CD4-positive, CD25-positive, alpha-beta regulatory T cell (primary cell): ENCODE measurements around the gene ZNF638. TPM values are rescaled to one million over a fixed set of nuclear protein-coding genes. Genes with fewer than 3 reads are reported as not detected.

Experiments
- ATAC-seq, 2 donors: fragments of 150-1000 bp; cut with Tn5 transposase; one replicate each; pipeline ENCODE4 v1.10.0; 2021; ENCODE audit warnings: low read depth in 2 of 2, moderate number of reproducible peaks in 2 of 2, moderate library complexity in 1 of 2
- DNase-seq, 3 donors: peaks; one replicate each; pipeline versions ENCODE4 v3.0.0 to v3.0.0-alpha.2; 2012 to 2022; ENCODE audit warnings: mixed read lengths in 1 of 3
- H3K27ac ChIP-seq: one replicate; pipeline ENCODE4 v1.7.0; 2013; ENCODE audit warnings: mild to moderate bottlenecking, low read length; ENCODE audit not compliant: insufficient read depth, poor library complexity, severe bottlenecking
- H3K27me3 ChIP-seq: one replicate; pipeline ENCODE4 v1.7.0; 2013; ENCODE audit warnings: low read length; ENCODE audit not compliant: control insufficient read depth, insufficient read depth
- H3K36me3 ChIP-seq: one replicate; pipeline ENCODE4 v1.7.0; 2013; ENCODE audit warnings: mild to moderate bottlenecking, low read length, moderate library complexity; ENCODE audit not compliant: control insufficient read depth, insufficient read depth
- H3K4me1 ChIP-seq: 2 replicates; pipeline ENCODE4 v1.7.0; 2013; ENCODE audit warnings: mild to moderate bottlenecking, low read length; ENCODE audit not compliant: insufficient read depth, control insufficient read depth, poor library complexity, severe bottlenecking
- H3K4me3 ChIP-seq: one replicate; pipeline ENCODE4 v1.7.0; 2013; ENCODE audit warnings: low read depth, mild to moderate bottlenecking, low read length, moderate library complexity
- H3K9me3 ChIP-seq, 2 experiments: 1 replicate in 1 of 2; 2 replicates in 1 of 2; pipeline ENCODE4 v1.7.0; 2013; ENCODE audit warnings: low read length in 2 of 2, mild to moderate bottlenecking in 1 of 2, moderate library complexity in 1 of 2; ENCODE audit not compliant: control insufficient read depth in 2 of 2
- H3K27ac Mint-ChIP-seq, 3 donors: one replicate each; pipeline ENCODE4 v1.8.0; 2020 to 2022; ENCODE audit warnings: mild to moderate bottlenecking in 3 of 3, mixed read lengths in 3 of 3, moderate library complexity in 2 of 3
- H3K27me3 Mint-ChIP-seq: one replicate; pipeline ENCODE4 v1.8.0; 2022; ENCODE audit warnings: mild to moderate bottlenecking, mixed read lengths
- H3K36me3 Mint-ChIP-seq: one replicate; pipeline ENCODE4 v1.8.0; 2020; ENCODE audit warnings: mixed read lengths
- H3K4me1 Mint-ChIP-seq, 4 donors: one replicate each; pipeline ENCODE4 v1.8.0; 2020 to 2022; ENCODE audit warnings: mixed read lengths in 4 of 4, mild to moderate bottlenecking in 1 of 4
- H3K4me3 Mint-ChIP-seq, 4 donors: one replicate each; pipeline ENCODE4 v1.8.0; 2020 to 2022; ENCODE audit warnings: mild to moderate bottlenecking in 4 of 4, mixed read lengths in 4 of 4, moderate library complexity in 3 of 4
- H3K9me3 Mint-ChIP-seq, 7 donors: one replicate each; pipeline ENCODE4 v1.8.0; 2020 to 2022; ENCODE audit warnings: mixed read lengths in 7 of 7, mild to moderate bottlenecking in 3 of 7, moderate library complexity in 2 of 7
- polyA plus RNA-seq, 4 donors: library from polyadenylated mRNA; unstranded; fragments of 300-500 nt; fragmentation: Illumina TruSeq; gene quantifications; one replicate each; pipeline ENCODE4 v1.2.3, GENCODE V29; 2021
- total RNA-seq: library from RNA; stranded (reverse); gene quantifications from one replicate; pipeline ENCODE4 v1.2.3, GENCODE V29; 2022

The ZNF638 gene
- total and polyA plus RNA-seq, 5 donors from 2014 or later, result 32.6 to 119 (median 36.4) TPM

DNA sequence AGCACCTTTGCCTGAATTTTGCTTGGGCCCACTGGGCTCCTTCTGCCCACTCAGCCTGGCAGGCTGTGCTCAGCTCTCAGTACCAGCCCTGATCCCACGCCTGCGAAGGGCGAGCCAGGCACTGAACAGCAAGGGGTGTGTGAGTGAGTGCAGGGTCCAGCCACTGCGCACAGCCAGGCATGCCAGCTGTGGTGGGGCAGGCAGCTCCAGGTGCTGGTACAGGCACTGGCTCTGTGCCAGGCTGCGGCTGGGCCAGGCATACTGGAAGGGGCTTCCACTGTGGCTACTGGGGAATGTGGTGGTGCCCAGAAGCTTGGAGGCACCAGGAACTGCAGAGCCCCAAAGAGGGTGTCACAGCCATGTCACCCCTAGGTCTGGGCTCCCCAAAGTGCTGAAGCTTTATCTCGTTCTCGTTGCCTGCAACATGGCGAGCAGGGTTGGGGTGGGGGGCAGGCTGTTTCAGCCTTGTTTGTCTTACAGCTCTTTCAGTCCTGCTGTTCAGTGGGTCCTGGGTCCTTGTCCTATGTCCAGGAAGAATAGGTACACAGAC lies 130.5 kb downstream of the ZNF638 start:
- Histone ChIP-seq H3K4me3 (no peak overlapping the region), H3K9me3 (peaks cover 0 to 4% of the 10 kb centered on the region in 2 experiments), H3K27me3 (peaks cover 19% of the 10 kb centered on the region), H3K36me3 (no peaks in the 10 kb centered on the region), H3K27ac (no peak overlapping the region), H3K4me1 (peaks cover 10% of the 10 kb centered on the region)
- Mint-ChIP-seq H3K36me3 (no peaks in the 10 kb centered on the region), H3K27me3 (peaks cover 16% of the 10 kb centered on the region), H3K4me3 (no peak overlapping the region), H3K9me3 (peaks cover 0 to 3% (median 0%) of the 10 kb centered on the region in 7 donors), H3K4me1 (peaks cover 0 to 2% (median under 1%) of the 10 kb centered on the region in 4 donors), H3K27ac (no peak overlapping the region)
- DNase-seq (no peak), ATAC-seq (no peak)

DNA sequence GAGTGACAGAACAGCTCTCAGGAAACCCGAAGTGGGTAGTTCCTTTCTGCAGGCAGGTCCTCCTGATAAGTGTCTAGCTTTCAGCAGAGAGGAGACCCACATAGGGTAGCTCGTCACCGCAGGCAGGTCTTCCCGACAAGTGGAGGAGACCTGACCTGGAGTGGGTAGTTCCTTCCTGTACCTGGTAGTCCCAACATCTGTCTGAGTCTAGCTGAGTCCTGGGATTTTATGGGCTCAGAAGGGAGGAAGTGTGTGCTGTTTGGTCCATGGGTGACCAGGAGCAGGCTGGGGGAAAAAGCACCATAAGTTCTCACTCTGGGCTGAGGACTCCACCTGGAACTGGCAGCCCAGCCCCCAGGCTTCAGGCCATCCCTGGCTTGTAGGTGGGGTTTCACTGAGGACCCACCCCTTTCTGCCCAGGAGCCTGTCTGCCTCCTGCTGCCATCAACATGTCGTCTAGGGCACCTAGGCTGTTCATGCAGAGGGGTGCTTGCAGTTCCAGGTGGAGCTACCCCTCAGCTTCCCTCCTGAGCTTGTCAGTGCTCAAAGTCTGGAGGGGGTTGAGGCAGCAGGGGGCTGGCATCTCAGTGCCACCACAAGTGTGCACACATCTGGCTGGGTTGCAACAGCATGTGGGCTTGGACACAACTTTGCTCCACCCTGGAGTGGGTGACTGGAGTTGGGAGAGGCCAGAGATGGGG lies 131.2 kb downstream of the ZNF638 start:
- DNase-seq (no peak), ATAC-seq (no peak)
- Mint-ChIP-seq H3K27ac (no peak overlapping the region), H3K4me1 (peaks cover 0 to 6% (median 1%) of the 10 kb centered on the region in 4 donors), H3K9me3 (peaks cover 0 to 3% (median 0%) of the 10 kb centered on the region in 7 donors), H3K27me3 (peaks cover 19% of the 10 kb centered on the region), H3K36me3 (no peaks in the 10 kb centered on the region), H3K4me3 (no peak overlapping the region)
- Histone ChIP-seq H3K9me3 (peaks cover 0 to 4% of the 10 kb centered on the region in 2 experiments), H3K36me3 (no peaks in the 10 kb centered on the region), H3K27me3 (peaks cover 21% of the 10 kb centered on the region), H3K27ac (no peak overlapping the region), H3K4me1 (peaks cover 12% of the 10 kb centered on the region), H3K4me3 (no peak overlapping the region)

DNA sequence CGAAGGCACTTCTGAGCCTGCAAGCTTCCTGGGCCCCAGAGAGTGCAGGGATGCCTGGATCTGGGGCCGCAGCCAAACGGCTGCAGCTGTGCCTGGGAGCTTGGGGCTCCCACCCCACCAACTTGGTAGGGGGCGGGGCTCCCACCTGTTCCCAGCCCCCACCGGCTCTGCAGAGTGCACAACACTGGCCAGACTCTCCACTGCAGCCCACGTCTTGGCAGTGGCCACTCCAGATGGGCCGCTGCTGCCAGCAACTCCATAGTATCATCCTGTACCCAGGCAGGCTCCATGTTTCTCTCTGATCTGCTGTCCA lies 131.7 kb downstream of the ZNF638 start:
- Mint-ChIP-seq H3K9me3 (peaks cover 0 to 3% (median 0%) of the 10 kb centered on the region in 7 donors), H3K4me3 (no peak overlapping the region), H3K4me1 (peaks cover 0 to 6% (median 1%) of the 10 kb centered on the region in 4 donors), H3K27me3 (peaks cover 23% of the 10 kb centered on the region), H3K36me3 (no peaks in the 10 kb centered on the region), H3K27ac (no peak overlapping the region)
- Histone ChIP-seq H3K9me3 (peaks cover 0 to 4% of the 10 kb centered on the region in 2 experiments), H3K27me3 (peaks cover 25% of the 10 kb centered on the region), H3K4me1 (peaks cover 12% of the 10 kb centered on the region), H3K4me3 (no peak overlapping the region), H3K36me3 (no peaks in the 10 kb centered on the region), H3K27ac (no peak overlapping the region)
- DNase-seq, result no peak
- no peak for ATAC-seq

DNA sequence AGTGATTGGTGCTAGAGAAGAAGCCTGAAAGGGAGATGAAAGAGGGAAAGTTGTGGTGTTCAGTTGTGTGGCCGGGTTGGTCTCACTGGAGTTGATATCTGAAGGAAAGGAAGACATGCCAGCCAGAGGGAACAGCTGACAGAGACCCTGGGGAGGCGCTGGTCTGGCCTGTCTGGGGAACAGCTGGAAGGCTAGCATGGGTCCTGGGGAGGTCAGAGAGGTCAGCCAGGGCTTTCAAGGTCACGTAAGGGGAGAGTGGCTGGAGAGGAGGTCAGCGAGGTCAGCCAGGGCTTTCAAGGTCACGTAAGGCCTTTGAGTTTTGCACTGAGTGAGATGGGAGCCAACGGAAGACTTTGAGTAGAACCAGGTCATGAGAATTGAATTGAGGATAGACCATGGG lies 132.8 kb downstream of the ZNF638 start:
- H3K27ac Mint-ChIP-seq, result no peak overlapping the region
- H3K4me3 Mint-ChIP-seq, result no peak overlapping the region

DNA sequence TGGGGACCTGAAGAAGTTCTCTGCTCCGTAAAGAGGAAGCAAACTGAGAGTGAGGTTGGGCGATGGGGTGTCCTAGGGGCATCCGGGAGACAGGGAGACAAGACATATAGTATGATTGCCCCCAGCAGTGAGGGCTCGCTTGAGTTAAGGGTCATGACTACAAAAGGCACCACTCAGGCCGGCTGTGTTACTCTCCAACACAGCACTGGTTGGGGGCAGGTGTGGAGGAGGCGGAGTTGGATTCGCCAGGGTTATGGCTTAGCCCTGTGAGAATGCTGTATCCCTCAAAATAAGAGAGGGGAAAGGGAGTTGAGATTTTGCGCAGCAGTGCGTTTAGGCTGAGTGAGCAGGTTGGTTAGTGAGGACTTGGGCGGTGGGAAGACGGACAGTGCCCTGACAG lies 133.8 kb downstream of the ZNF638 start:
- Histone ChIP-seq H3K4me1 (peaks cover 12% of the 10 kb centered on the region), H3K27ac (no peak overlapping the region), H3K27me3 (peaks cover 37% of the 10 kb centered on the region), H3K36me3 (no peaks in the 10 kb centered on the region), H3K9me3 (peaks cover 0 to 4% of the 10 kb centered on the region in 2 experiments), H3K4me3 (no peak overlapping the region)
- H3K27ac Mint-ChIP-seq, result no peak overlapping the region
- H3K27me3 Mint-ChIP-seq, result peaks cover 44% of the 10 kb centered on the region
- peaks cover 0 to 6% (median 1%) of the 10 kb centered on the region in 4 donors for H3K4me1 Mint-ChIP-seq
- no peak overlapping the region for H3K4me3 Mint-ChIP-seq
- no peak for DNase-seq
- no peaks in the 10 kb centered on the region for H3K36me3 Mint-ChIP-seq
- H3K9me3 Mint-ChIP-seq, result peaks cover 0 to 3% (median 0%) of the 10 kb centered on the region in 7 donors
- no peak for ATAC-seq

More for the DNA sequence above, 132.8 kb downstream of the ZNF638 start:
- Mint-ChIP-seq H3K36me3 (no peaks in the 10 kb centered on the region), H3K4me1 (peaks cover 0 to 6% (median 1%) of the 10 kb centered on the region in 4 donors), H3K27me3 (peaks cover 34% of the 10 kb centered on the region), H3K9me3 (peaks cover 0 to 3% (median 0%) of the 10 kb centered on the region in 7 donors)
- no peak overlapping the region for H3K4me3 ChIP-seq
- no peak for DNase-seq
- H3K27ac ChIP-seq, result no peak overlapping the region
- peaks cover 12% of the 10 kb centered on the region for H3K4me1 ChIP-seq
- ATAC-seq, result no peak
- peaks cover 0 to 4% of the 10 kb centered on the region in 2 experiments for H3K9me3 ChIP-seq
- H3K36me3 ChIP-seq, result no peaks in the 10 kb centered on the region
- H3K27me3 ChIP-seq, result peaks cover 34% of the 10 kb centered on the region

DNA sequence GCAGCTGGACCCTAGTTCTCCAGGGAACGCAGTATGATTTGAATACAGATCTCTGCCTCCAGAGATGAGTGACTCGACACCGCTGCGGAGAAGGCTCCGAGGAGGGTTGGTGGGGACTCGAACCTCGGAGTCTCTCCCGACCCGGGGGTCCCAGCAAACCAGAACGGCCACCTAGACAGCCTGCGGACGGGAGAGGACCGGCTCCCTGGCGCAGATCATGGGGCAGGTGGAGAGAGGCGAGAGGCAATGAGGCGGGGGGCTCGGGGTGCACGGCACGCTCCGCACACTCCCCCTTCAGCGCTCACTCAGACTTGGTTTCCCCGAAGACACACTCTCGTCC lies 134.3 kb downstream of the ZNF638 start:
- H3K4me1 ChIP-seq, result peaks cover 12% of the 10 kb centered on the region
- peaks cover 0 to 3% (median 0%) of the 10 kb centered on the region in 7 donors for H3K9me3 Mint-ChIP-seq
- H3K27ac ChIP-seq, result no peak overlapping the region

DNA sequence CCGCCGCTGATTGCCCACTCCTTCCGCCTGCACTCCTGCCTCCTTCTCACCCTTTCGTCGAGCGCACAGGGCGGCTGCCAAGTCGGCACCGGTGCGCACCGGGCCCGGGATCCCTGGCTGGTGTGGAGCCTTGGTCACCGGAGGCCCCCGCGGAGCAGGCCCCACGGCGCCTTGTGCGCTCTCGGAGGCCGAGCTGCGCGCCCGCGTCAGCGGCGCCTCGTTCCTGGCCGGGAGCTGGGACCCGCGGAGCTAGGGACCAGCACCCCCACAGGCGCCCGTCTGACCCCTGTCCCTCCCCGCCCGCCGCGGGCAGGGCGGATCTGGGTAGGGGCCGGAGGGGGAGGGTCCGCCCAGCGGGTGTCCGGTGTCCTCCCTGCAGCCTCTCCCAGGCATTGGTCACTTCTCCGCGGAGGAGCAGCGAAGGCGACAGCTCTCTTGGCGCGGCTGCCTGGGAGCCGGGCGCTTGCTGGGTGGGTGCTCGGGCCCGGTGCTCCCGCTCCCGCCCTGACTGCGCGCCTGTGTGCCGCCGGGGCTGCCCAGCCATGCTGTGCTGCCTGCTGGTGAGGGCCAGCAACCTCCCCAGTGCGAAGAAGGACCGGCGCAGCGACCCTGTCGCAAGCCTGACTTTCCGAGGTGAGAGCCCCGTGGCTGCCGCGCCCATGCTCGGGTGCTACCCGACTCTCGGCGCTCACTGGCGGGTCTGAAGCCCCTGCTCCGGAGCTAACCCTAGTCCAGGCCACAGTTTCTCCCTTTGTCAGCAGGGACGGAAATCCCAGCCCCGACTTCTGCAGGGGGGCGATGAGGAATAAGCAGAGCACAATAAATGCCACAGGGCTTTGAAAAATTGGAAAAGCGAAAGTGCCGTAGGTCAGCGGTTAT lies 135.0 kb downstream of the ZNF638 start:
- ATAC-seq (peak in 1 of 2 donors; percentile 22), DNase-seq (peak in 1 of 3 donors; percentile 21)
- peaks cover 12% of the 10 kb centered on the region for H3K4me1 ChIP-seq

More for the DNA sequence above, 134.3 kb downstream of the ZNF638 start:
- ATAC-seq (no peak), DNase-seq (no peak)
- Histone ChIP-seq H3K9me3 (peaks cover 0 to 4% of the 10 kb centered on the region in 2 experiments), H3K4me3 (no peak overlapping the region), H3K27me3 (peaks cover 37% of the 10 kb centered on the region), H3K36me3 (no peaks in the 10 kb centered on the region)
- H3K27me3 Mint-ChIP-seq, result peaks cover 44% of the 10 kb centered on the region
- peaks cover 0 to 6% (median 1%) of the 10 kb centered on the region in 4 donors for H3K4me1 Mint-ChIP-seq
- no peak overlapping the region for H3K27ac Mint-ChIP-seq
- no peaks in the 10 kb centered on the region for H3K36me3 Mint-ChIP-seq
- no peak overlapping the region for H3K4me3 Mint-ChIP-seq

More for the DNA sequence above, 135.0 kb downstream of the ZNF638 start:
- Mint-ChIP-seq H3K4me1 (peaks cover 0 to 6% (median 1%) of the 10 kb centered on the region in 4 donors), H3K4me3 (peak overlapping the region; percentile 12 to 87 (median 80)), H3K27ac (no peak overlapping the region), H3K27me3 (peaks cover 38% of the 10 kb centered on the region), H3K36me3 (no peaks in the 10 kb centered on the region), H3K9me3 (peaks cover 0 to under 1% (median 0%) of the 10 kb centered on the region in 7 donors)
- peaks cover 37% of the 10 kb centered on the region for H3K27me3 ChIP-seq
- no peak overlapping the region for H3K27ac ChIP-seq
- H3K9me3 ChIP-seq, result peaks cover 0 to 4% of the 10 kb centered on the region in 2 experiments
- peak overlapping the region; percentile 62 for H3K4me3 ChIP-seq
- H3K36me3 ChIP-seq, result no peaks in the 10 kb centered on the region
